ENCODE measurements around the gene COMT. TPM values are rescaled to one million over a fixed set of nuclear protein-coding genes. Genes with fewer than 3 reads are reported as not detected.

Gene COMT
- total and polyA plus RNA-seq, 2 experiments from 2014 or later = 29.6 to 29.8 TPM

DNA sequence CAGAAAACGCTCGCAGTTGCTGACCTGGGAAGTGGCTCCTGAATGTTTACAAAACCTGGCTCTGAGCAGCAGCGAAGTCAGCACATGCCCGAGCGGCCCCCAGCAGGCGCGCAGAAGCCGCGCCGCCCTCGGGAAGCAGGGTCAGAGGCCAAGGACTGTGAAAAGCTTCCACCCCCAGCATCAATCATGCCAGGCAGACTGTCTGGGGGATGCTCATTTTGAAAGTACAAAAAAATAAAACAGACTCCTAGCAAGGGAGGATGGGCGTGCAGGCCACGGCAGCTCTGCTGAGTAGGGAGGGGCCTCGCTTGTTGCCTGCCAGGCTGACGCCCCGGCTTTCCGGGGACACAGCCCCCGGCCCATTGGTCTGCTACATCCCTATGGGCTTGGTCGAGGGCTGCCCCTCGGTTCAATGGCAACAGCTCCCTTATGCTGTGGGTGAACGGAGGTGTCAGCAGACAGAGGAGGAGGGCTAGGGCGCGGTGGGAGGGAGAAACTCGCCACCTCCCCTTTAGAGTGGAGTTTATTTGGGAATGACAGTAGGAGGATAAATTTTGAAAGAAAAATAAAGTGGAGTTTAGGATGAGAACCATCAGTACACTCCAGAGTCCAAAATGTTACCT, 49.2 kb upstream of the COMT start (continued):
- TF ChIP-seq, protein P1, sequence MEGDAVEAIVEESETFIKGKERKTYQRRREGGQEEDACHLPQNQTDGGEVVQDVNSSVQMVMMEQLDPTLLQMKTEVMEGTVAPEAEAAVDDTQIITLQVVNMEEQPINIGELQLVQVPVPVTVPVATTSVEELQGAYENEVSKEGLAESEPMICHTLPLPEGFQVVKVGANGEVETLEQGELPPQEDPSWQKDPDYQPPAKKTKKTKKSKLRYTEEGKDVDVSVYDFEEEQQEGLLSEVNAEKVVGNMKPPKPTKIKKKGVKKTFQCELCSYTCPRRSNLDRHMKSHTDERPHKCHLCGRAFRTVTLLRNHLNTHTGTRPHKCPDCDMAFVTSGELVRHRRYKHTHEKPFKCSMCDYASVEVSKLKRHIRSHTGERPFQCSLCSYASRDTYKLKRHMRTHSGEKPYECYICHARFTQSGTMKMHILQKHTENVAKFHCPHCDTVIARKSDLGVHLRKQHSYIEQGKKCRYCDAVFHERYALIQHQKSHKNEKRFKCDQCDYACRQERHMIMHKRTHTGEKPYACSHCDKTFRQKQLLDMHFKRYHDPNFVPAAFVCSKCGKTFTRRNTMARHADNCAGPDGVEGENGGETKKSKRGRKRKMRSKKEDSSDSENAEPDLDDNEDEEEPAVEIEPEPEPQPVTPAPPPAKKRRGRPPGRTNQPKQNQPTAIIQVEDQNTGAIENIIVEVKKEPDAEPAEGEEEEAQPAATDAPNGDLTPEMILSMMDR (conservative IDR thresholded peaks at IDR 0.05; ENCODE audit: low read depth in 2 of 2) = no peak
- no peak for TF ChIP-seq CREB1 (CRISPR knock-in tag; IDR thresholded peaks at IDR 0.05; ENCODE audit: low read depth)
- TF ChIP-seq JUNB (IDR thresholded peaks at IDR 0.05; ENCODE audit: unreplicated experiment) = no peak
- TF ChIP-seq POLR2AphosphoS5 (IDR thresholded peaks at IDR 0.05; ENCODE audit: low read depth) = no peak
- TF ChIP-seq, protein P2, sequence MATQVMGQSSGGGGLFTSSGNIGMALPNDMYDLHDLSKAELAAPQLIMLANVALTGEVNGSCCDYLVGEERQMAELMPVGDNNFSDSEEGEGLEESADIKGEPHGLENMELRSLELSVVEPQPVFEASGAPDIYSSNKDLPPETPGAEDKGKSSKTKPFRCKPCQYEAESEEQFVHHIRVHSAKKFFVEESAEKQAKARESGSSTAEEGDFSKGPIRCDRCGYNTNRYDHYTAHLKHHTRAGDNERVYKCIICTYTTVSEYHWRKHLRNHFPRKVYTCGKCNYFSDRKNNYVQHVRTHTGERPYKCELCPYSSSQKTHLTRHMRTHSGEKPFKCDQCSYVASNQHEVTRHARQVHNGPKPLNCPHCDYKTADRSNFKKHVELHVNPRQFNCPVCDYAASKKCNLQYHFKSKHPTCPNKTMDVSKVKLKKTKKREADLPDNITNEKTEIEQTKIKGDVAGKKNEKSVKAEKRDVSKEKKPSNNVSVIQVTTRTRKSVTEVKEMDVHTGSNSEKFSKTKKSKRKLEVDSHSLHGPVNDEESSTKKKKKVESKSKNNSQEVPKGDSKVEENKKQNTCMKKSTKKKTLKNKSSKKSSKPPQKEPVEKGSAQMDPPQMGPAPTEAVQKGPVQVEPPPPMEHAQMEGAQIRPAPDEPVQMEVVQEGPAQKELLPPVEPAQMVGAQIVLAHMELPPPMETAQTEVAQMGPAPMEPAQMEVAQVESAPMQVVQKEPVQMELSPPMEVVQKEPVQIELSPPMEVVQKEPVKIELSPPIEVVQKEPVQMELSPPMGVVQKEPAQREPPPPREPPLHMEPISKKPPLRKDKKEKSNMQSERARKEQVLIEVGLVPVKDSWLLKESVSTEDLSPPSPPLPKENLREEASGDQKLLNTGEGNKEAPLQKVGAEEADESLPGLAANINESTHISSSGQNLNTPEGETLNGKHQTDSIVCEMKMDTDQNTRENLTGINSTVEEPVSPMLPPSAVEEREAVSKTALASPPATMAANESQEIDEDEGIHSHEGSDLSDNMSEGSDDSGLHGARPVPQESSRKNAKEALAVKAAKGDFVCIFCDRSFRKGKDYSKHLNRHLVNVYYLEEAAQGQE (IDR thresholded peaks at IDR 0.05; ENCODE audit: unreplicated experiment) = no peak
- no peak for TF ChIP-seq ZNF114 (CRISPR knock-in tag; IDR thresholded peaks at IDR 0.05)
- no peak for TF ChIP-seq STAT1 (IDR thresholded peaks at IDR 0.05; ENCODE audit: unreplicated experiment)
- no peak for TF ChIP-seq EZH2phosphoT487 (IDR thresholded peaks at IDR 0.05; ENCODE audit: unreplicated experiment)
- no peak for TF ChIP-seq NANOG (IDR thresholded peaks at IDR 0.05; ENCODE audit: borderline replicate concordance)

DNA sequence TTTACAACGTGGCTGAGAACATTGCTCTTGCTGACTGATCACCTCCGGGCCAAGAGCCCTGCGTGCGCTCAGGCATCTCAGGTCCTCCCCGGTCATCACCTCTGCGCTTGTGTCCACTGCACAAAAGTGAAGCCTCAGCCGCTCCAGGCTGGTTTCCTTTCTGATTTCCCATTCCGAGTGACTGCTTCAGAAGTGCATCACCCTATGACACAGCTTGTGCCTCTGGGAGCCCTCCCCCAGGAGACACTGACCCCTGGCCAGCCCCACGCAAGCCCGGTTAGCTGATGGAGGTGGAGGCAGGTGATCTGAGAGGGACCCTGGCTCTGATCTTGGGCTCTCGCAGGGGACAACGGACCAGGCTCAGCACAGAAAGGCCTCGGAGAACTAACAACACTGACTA, 48.6 kb upstream of the COMT start:
- H3K27ac ChIP-seq (ENCODE audit: low read depth) = no peak overlapping the region
- no peak overlapping the region for H3K4me3 ChIP-seq
- H3K36me3 Mint-ChIP-seq (ENCODE audit: low read depth) = no peaks in the 10 kb centered on the region
- DNase-seq (ENCODE audit: low spot score) = no peak
- no peaks in the 10 kb centered on the region for H3K9me3 Mint-ChIP-seq
- H2AFZ ChIP-seq = no peak overlapping the region
- no peaks in the 10 kb centered on the region for H3K9me2 ChIP-seq (ENCODE audit: insufficient read depth)
- ATAC-seq = no peak
- H3K4me1 ChIP-seq (ENCODE audit: insufficient read depth) = peaks cover 20% of the 10 kb centered on the region
- no peaks in the 10 kb centered on the region for H3K79me2 ChIP-seq (replicated peaks; ENCODE audit: insufficient read depth)
- peaks cover 31% of the 10 kb centered on the region for H3K4me1 Mint-ChIP-seq
- no peaks in the 10 kb centered on the region for H3K27me3 ChIP-seq (ENCODE audit: insufficient read depth)
- TF ChIP-seq, protein P2 (IDR thresholded peaks at IDR 0.05; ENCODE audit: unreplicated experiment) = no peak
- TF ChIP-seq, protein P1 (conservative IDR thresholded peaks at IDR 0.05; ENCODE audit: low read depth in 2 of 2) = no peak
- TF ChIP-seq CREB1 (CRISPR knock-in tag; IDR thresholded peaks at IDR 0.05; ENCODE audit: low read depth) (no peak), STAT1 (IDR thresholded peaks at IDR 0.05; ENCODE audit: unreplicated experiment) (no peak), ZNF331 (CRISPR knock-in tag; IDR thresholded peaks at IDR 0.05; ENCODE audit: low read depth) (no peak)
- H3K36me3 ChIP-seq (ENCODE audit: insufficient read depth) = no peaks in the 10 kb centered on the region
- no peaks in the 10 kb centered on the region for H4K20me1 ChIP-seq (replicated peaks; ENCODE audit: insufficient read depth)
- H3K4me3 Mint-ChIP-seq = no peak overlapping the region
- no peak overlapping the region for H3K4me2 ChIP-seq
- H3K27ac Mint-ChIP-seq = peak overlapping the region; percentile 40; the same call in 1 of the 2 replicates
- H3K27me3 Mint-ChIP-seq (ENCODE audit: insufficient read depth, low read depth, poor library complexity) = peaks cover 16% of the 10 kb centered on the region
- H3F3A ChIP-seq (replicated peaks; ENCODE audit: low read depth) = peaks cover 13% of the 10 kb centered on the region; the same call in 1 of the 2 replicates

Data from GM23338 (cell line).